Stimulated activated naive CD4-positive, alpha-beta T cell (primary cell): ENCODE measurements around the gene LMCD1.

Experiments used
- DNase-seq, 6 experiments: peaks; one replicate each; lab custom pipeline; 2025; lab: John Stamatoyannopoulos, UW

Gene LMCD1

GRCh38 chr3:8506571-8507061 lies 5.0 kb downstream of the LMCD1 start:
- DNase-seq: no peak

DNA sequence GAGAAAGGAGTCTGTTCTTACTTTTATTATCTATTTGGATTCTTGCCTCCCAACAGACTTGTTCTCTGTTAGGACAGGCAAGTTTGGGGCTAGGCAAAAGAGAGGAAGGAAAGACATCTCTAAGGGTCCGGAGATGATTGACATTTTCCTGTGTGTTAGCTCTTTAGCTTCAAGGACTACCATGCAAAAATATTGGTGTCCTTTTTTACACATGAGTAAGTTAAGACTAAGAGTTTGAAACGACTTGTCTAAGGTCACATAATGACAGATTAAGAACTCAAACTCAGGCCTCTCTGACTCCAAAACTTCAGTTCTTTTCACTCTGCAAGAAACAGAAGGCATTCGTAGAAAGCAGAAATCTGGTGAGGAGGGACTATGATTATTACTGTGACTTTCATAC lies 5.9 kb downstream of the LMCD1 start:
- DNase-seq: no peak

DNA sequence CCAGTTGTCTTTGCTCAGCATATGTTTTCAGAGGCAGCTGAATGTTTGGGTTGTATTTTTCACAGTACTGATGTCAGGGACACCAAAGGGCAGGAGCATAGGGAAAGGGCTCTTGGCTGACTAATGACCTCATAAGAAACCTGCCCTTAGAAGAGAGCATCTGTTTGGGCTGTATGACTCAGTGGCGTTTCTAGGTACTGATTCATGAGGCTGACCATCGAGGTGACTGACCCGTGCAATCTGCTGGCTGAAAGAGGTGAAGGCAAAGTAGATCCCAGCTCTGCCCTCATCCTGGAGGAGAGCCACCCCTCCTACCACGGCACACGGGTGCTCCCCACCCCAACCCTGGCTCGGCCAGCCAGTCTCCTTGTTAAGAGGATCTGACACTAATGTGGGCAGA lies 8.3 kb downstream of the LMCD1 start:
- DNase-seq: no peak

DNA sequence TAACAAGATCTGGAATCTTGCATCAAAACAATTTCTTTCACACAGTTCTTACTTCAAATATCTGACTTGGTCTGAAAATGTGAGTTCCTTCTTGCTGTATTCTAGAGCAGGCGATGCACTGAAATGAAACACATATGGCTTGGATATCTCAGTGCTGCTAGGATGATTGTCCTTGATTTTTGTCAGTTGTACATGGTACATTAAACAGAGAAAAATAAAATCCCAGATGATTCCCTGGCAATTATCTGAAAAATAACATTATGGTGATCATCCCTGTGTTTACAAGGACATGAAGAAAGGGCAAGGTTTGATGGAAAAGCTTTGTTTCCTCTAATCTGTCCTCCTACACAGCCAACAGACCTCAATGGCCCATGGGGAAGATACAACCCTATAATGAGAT lies 10.6 kb downstream of the LMCD1 start:
- no peak for DNase-seq

DNA sequence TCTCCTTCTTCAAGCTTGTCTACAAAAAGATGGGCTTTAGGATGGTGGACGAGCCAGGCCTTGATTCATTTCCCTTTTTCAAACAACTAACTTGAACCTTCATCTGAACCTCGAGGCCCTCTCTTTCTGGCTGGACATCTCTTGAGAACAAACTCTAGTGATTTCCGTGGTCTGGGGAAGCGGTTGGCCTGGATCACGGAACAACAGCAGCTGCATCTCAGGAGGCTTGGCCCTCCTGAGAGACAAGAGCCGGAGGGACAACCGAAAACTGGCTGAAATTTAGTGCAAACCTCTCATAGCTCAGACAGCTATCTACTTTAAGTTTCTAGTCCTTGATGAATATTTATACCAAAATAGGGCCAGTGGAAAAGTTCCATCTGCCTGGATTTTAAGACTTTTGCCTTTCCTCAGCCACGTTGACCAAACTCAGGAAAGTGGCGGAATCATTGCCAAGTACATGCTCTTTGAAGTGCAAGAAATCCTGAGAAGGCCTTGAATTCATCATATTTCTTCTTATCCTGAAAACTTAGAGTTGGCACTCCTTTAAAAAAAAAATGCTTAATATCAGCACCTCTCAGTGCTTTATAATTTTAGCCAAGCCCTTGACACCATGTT lies 14.5 kb downstream of the LMCD1 start:
- no peak for DNase-seq

DNA sequence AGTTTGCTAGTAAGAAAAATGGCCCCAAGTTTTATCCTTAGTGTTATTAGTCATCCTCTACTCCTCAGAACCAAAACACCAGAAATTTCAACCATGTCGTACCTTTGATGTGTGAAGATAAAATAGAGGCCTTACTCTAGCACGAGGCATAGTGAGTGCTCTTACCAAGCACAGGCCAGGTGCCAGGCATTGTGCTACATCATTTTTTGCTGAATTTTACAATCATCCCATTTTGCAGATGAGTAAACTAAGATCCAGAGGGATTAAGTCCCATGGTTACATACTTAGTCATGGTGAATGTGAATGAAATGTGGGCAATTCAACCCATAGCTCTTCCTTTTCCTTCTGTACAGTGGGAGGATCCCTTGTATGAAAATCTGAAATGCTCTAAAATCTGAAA lies 15.2 kb downstream of the LMCD1 start:
- no peak for DNase-seq

DNA sequence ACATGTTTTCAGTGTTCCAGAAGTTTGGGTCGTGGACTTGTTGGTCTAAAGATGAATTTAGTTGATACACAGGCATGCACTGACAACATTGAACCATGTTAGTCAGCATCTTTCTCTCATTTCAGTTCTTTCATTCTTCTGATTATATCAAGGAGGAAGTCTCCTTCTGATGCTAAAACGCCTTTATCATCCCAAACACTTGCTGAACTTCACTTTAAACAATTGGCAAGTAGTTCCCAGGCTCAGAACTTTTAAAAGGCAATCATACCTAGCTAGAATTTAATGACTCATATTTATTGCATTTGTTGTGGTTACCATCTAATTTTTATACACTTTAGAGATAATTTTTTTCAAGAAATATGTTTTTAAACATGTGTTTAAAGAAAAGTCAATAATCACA lies 15.9 kb downstream of the LMCD1 start:
- no peak for DNase-seq

- DNase-seq: no peak
These were observed 16.5 kb downstream of the LMCD1 start for GRCh38 chr3:8518138-8518537.

DNA sequence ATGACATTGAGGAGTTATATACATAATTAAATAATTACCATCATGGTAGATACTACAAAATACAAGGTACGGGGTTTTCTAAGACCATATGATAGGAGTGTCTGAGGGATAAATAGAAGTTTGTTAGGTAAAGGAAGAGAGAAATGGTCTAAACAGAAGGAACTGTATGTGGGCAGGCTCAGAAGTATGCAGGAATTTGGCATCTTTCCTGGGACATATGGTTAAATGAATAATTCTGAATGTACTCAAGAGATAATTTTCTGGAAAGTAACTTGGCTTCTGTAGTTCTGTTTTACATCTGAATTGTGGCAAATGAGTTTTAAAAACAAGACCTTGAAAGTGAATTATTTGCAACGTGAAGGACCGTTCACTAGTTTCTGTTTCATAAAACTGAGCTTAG lies 17.5 kb downstream of the LMCD1 start:
- DNase-seq: no peak

- DNase-seq: no peak
These were observed 18.3 kb downstream of the LMCD1 start for GRCh38 chr3:8519774-8520448.

DNA sequence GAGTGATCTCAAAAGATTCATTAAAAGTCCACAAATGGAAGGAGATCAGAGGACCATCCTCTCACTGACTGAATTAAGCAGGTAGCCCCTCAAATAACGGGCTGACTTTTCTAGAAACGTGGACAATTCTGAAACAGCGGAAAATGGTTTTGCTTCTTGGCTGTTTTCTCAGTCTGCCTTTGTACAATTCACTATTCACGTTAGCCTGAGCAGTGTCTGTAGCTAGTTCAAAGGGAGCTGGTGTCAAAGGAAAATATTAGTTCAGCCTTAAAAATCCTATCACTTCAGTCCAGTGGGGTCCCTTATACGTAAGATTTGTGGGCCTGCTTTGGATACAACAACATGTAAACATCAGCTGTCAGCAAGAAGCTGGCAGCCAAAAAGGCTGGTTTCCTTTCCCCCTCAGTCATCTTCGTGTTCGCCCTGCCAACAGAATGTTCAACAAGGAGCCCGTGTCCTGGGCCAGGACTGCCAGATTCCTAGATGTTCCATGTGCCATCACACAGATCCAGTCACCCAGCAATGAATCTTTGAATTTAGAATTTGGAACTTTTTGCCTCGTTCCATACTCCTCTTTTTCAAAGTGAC lies 19.3 kb downstream of the LMCD1 start:
- no peak for DNase-seq

DNA sequence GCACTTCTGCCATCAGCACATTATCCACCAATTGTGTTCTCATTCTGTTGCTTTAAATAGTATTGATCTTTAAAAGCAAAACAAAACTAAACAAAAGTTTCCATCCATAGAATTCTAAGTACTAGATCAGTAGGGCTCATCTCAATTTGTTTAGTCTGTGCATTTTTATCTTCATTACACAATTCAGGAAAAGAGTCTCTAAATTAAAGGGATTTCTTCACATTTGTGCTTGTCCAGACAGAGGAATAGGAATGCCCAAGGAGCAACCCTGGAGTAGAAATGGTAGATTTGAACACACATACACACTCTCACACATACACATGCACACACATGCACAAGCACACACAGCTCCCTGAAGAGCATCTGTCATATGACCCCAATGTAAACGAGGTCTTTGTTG lies 21.4 kb downstream of the LMCD1 start:
- no peak for DNase-seq

DNA sequence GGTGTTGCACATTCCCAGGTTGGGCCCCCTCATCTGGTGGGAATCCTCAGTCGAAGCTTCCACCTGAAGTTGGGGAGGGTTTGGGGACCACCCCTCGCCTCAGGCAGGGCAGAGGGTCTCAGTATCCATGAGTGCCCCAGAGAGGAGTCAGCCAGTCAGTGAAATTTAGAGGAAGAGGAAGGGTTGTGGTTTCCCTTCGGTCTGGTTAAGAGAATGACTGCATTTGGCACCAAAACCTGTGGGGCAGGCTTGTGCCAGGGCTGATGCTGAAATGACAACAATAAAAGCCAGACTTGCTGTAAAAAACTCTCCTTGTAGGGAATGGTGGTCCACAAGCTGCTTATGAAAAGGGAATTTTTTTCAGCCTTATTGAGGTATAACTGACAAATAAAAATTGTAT lies 22.6 kb downstream of the LMCD1 start:
- no peak for DNase-seq

DNA sequence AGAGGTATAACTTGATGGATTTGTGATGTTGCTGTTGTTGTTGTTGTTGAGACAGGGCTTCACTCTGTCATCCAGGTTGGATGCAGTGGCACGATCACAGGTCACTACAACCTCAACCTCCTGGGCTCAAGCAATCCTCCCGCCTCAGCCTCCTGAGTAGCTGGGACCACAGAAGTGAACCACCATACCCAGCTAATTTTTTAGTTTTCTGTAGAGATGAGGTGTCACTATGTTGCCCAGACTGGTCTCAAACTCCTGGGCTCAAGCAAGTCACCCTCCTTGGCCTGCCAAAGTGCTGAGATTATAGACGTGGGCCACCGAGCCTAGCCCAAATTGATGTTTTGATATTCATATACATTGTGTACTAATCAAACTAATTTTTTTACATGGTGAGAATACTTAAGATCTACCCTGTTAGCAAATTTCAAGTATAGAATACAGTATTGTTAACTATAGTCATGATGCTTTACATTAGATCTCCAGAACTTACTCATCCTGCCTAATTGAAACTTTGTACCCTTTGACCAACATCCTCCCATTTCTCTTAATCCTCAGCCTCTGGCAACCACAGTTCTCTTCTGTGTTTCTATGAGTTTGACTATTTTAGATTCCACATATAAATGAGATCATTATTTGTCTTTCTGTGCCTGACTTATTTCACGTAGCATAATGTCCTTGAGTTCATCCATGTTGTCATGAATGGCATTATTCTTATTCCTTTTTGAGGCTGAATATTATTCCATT lies 23.2 kb downstream of the LMCD1 start:
- DNase-seq: no peak

GRCh38 chr3:8525893-8526292 lies 24.3 kb downstream of the LMCD1 start:
- no peak for DNase-seq

DNA sequence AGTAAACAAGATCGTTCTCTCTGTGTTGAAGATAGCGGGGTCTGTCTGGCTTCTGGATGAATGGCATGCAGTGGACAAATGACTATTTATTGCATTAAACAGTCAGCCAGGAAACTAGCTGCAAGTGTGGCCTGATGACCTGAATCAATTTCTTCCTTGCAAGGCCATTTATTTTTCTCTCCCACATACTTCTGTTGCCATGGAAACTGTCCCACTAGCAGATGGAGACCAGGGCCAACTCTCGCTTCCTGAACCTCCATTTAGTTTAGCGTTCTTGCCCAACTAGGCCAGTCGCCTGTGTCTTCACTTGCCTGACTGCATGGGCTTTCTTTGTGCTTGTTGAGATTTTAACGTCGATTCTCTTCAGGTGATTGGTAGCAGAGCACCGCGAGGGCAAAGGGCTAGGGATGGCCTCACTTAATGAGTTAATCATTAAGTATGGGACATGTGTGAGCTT lies 27.6 kb downstream of the LMCD1 start:
- DNase-seq: no peak

DNA sequence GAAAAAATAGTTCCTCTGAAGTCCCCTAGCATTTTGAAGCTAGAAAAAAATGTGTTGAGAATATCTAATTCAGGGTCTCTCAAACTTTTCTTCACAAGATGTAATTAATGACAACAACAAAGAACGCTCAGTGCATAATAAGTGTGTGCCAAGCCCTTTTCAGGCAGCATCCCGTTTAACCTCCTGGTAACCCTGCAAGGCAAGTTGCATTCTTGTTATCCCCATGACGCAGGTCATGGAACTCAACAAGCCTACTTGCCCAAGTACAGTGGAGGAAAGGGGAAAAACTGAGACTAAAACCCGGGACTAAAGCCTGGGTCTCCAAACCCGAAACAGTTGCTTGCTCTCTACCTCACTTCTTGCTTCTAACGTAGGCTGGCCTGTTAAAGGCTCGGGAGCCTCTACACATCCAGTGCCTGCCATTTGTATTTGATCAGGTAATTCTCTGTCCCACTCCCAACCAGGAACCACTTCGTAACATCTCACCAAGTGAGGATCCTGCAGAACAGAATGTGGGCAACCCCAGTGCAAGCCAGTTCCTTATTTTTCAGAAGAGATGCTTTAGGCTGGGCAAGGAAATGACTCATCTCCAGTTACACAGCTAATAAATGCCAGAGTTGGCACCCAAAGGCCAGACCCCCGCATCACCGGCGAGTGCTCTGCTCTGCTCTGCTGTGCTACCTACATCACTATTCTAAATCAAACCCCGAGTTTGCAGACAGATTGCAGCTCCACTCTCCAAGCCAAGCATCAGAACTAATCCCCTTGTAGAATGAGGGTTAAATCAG lies 28.3 kb downstream of the LMCD1 start:
- no peak for DNase-seq

GRCh38 chr3:8530581-8530980 lies 29.0 kb downstream of the LMCD1 start:
- no peak for DNase-seq

DNA sequence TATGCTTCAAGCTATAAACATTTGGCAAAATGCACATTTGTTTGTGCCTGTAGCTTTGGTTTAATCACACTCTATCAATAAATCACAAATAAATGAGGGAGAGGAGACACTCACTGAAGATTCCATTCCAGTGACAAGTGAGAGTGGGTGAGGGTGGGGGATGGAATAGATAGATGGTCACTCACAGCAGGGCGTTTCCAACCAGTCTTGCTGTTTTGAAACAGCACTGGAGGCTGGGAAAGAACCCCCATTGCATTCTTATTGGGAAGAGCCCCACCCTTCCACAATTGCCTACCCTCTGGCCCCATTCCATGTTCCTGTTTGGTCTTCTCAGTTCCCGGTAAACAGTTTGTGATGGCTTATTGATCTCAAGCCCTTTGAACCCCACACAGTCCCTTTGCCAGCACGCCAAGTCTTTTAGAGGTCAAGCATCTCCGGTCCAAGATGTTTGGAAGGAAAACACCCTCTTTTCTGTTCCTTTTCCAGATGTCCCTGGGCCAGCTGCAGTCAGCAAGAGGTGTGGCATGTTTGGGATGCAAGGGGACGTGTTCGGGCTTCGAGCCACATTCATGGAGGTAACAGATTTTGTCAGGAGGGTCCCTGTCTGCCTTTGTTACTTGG lies 30.7 kb downstream of the LMCD1 start:
- no peak for DNase-seq

GRCh38 chr3:8536096-8537056 lies 34.8 kb downstream of the LMCD1 start:
- DNase-seq: no peak
